ENCODE results near the gene LPP. TPM values are rescaled to one million over a fixed set of nuclear protein-coding genes. Genes with fewer than 3 reads are reported as not detected.

LPP gene
- polyA plus RNA-seq, 1 donor (not counting 4 experiments of a cell fraction or from before 2014, with no cell fraction given): 16.0 TPM

- Histone ChIP-seq H3K79me2 (ENCODE audit: control insufficient read depth, insufficient read depth, low read length) (no peaks in the 10 kb centered on the region), H3K27ac (ENCODE audit: control insufficient read depth, insufficient read depth, low read length) (no peak overlapping the region), H2AFZ (ENCODE audit: control insufficient read depth, low read length) (no peak overlapping the region), H3K27me3 (ENCODE audit: control insufficient read depth, extremely low read depth, insufficient read depth, low read length) (no peaks in the 10 kb centered on the region), H3K4me2 (ENCODE audit: control insufficient read depth, extremely low read depth, insufficient read depth, low read depth, low read length) (no peak overlapping the region), H4K20me1 (ENCODE audit: control insufficient read depth, extremely low read depth, insufficient read depth, low read length) (no peaks in the 10 kb centered on the region), H3K4me3 (ENCODE audit: control insufficient read depth in 2 of 3, extremely low read depth in 1 of 3, insufficient read depth in 2 of 3, low read depth in 1 of 3, low read length in 3 of 3) (no peak overlapping the region), H3K36me3 (ENCODE audit: control insufficient read depth in 2 of 2, extremely low read depth in 1 of 2, insufficient read depth in 2 of 2, low read length in 2 of 2) (no peaks in the 10 kb centered on the region), H3K4me1 (ENCODE audit: control insufficient read depth, extremely low read depth, insufficient read depth, low read length) (no peaks in the 10 kb centered on the region), H3K9me1 (ENCODE audit: control insufficient read depth, extremely low read depth, insufficient read depth, low read length) (no peaks in the 10 kb centered on the region), H3K9me3 (ENCODE audit: control insufficient read depth, low read depth, low read length) (no peaks in the 10 kb centered on the region), H3K9ac (ENCODE audit: control insufficient read depth, extremely low read depth, insufficient read depth, low read length) (no peak overlapping the region)
- dilution Hi-C loops (cut with MboI; ENCODE audit: extremely low pct_ligation_motif_present, low sequenced_read_pairs): no loop called here
- no peak for DNase-seq (ENCODE audit: low read depth, low spot score)
- TF ChIP-seq EZH2 (IDR thresholded peaks at IDR 0.05; ENCODE audit: low read length) (no peak), CTCF (optimal IDR thresholded peaks at IDR 0.05 in 1 of 3, IDR thresholded peaks at IDR 0.05 in 1 of 3, conservative IDR thresholded peaks at IDR 0.05 in 1 of 3; ENCODE audit: extremely low read depth in 1 of 3, insufficient read depth in 2 of 3, low read length in 3 of 3) (no peak)
- FAIRE-seq: no peak
Observed at GRCh38 chr3:188908002-188908850, 754.3 kb downstream of the LPP start.

DNA sequence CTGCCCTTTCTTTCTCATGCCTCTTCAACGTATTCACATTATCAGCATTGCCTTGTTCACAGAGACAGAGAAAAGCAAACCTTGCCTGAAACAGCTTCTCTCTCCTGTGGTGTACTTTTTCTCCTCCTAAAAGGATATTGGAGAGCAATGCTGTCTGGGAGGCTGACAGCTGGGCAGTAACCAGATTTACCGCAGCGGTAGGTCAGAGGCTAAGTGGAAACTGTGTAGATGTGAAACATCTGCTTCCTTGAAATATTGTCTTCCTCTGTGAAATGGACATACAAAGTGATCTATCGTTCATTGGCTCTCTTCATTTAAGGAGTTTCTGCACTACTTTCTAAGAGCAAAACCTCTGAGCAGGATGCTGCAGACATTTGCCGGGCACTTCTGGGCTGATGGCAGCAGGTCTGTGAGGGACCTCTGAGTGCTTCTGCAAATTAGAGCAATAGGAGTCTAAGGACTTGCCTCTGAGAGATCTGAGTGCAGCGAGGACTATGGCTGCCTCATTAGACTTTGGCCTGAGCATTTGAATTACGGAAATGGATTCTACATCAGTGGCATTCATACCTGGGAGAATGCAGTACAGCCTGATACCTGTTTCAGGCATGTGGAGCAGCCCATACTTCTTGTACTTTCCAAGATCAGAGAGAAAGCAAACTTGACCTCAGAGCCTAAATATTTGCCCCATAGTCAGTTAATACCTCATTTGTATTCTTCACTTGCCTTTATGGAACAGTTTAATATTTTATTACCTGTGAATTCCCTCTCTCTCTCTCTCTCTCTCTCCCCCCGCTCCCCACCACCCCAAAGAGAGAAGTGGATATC lies 757.3 kb downstream of the LPP start:
- H3K9me3 ChIP-seq (ENCODE audit: control insufficient read depth, low read depth, low read length): no peaks in the 10 kb centered on the region
- no peak overlapping the region for H3K27ac ChIP-seq (ENCODE audit: control insufficient read depth, insufficient read depth, low read length)
- FAIRE-seq: no peak
- no peaks in the 10 kb centered on the region for H3K27me3 ChIP-seq (ENCODE audit: control insufficient read depth, extremely low read depth, insufficient read depth, low read length)
- no peaks in the 10 kb centered on the region for H4K20me1 ChIP-seq (ENCODE audit: control insufficient read depth, extremely low read depth, insufficient read depth, low read length)
- H3K9me1 ChIP-seq (ENCODE audit: control insufficient read depth, extremely low read depth, insufficient read depth, low read length): no peaks in the 10 kb centered on the region
- no peaks in the 10 kb centered on the region for H3K4me1 ChIP-seq (ENCODE audit: control insufficient read depth, extremely low read depth, insufficient read depth, low read length)
- no peaks in the 10 kb centered on the region for H3K79me2 ChIP-seq (ENCODE audit: control insufficient read depth, insufficient read depth, low read length)
- TF ChIP-seq CTCF (optimal IDR thresholded peaks at IDR 0.05 in 1 of 3, IDR thresholded peaks at IDR 0.05 in 1 of 3, conservative IDR thresholded peaks at IDR 0.05 in 1 of 3; ENCODE audit: extremely low read depth in 1 of 3, insufficient read depth in 2 of 3, low read length in 3 of 3): no peak
- no peak for TF ChIP-seq EZH2 (IDR thresholded peaks at IDR 0.05; ENCODE audit: low read length)
- no peaks in the 10 kb centered on the region for H3K36me3 ChIP-seq (ENCODE audit: control insufficient read depth in 2 of 2, extremely low read depth in 1 of 2, insufficient read depth in 2 of 2, low read length in 2 of 2)
- no peak for DNase-seq (ENCODE audit: low read depth, low spot score)
- H2AFZ ChIP-seq (ENCODE audit: control insufficient read depth, low read length): no peak overlapping the region
- no peak overlapping the region for H3K9ac ChIP-seq (ENCODE audit: control insufficient read depth, extremely low read depth, insufficient read depth, low read length)
- dilution Hi-C loops (cut with MboI; ENCODE audit: extremely low pct_ligation_motif_present, low sequenced_read_pairs): no loop called here
- no peak overlapping the region for H3K4me3 ChIP-seq (ENCODE audit: control insufficient read depth in 2 of 3, extremely low read depth in 1 of 3, insufficient read depth in 2 of 3, low read depth in 1 of 3, low read length in 3 of 3)
- H3K4me2 ChIP-seq (ENCODE audit: control insufficient read depth, extremely low read depth, insufficient read depth, low read depth, low read length): no peak overlapping the region

Measured in keratinocyte (primary cell).